Right atrium auricular region (tissue), 2 donors: Measurements from ENCODE around the gene LRIG1. TPM values are rescaled to one million over a fixed set of nuclear protein-coding genes. Genes with fewer than 3 reads are reported as not detected.

ENCODE experiments used
- DNase-seq: peaks from one replicate; pipeline ENCODE4 v3.0.0-alpha.2; 2019; ENCODE audit warnings: low spot score
- H3K27ac ChIP-seq, 2 donors: fragments of 200-600 bp; sonication (generic); 1 replicate in 1 of 2; 2 replicates in 1 of 2; pipeline ENCODE4 v1.5.1; 2016 to 2019
- H3K27me3 ChIP-seq, 2 donors: fragments of 200-600 bp; sonication (generic); one replicate each; pipeline versions ENCODE4 v1.5.1 to v1.6.0; 2017 to 2019
- H3K36me3 ChIP-seq: fragments of 200-600 bp; sonication (generic); one replicate; pipeline ENCODE4 v1.5.1; 2016
- H3K4me1 ChIP-seq, 2 donors: fragments of 200-600 bp; sonication (generic); one replicate each; pipeline versions ENCODE4 v1.5.1 to v1.6.0; 2017 to 2019
- H3K4me3 ChIP-seq, 2 donors: fragments of 200-600 bp; sonication (generic); 1 replicate in 1 of 2; 2 replicates in 1 of 2; pipeline ENCODE4 v1.5.1; 2017 to 2019; ENCODE audit warnings: mild to moderate bottlenecking in 1 of 2, moderate library complexity in 1 of 2
- H3K9me3 ChIP-seq, 2 donors: fragments of 200-600 bp; sonication (generic); one replicate each; pipeline ENCODE4 v1.5.1; 2019
- CTCF ChIP-seq, 2 donors: fragments of 200-600 bp; sonication (generic); IDR thresholded peaks; one replicate each; pipeline ENCODE4 v1.5.1; 2019; ENCODE audit warnings: antibody characterized with exemption in 2 of 2
- total RNA-seq, 2 donors: library from RNA; depleted of rRNA; stranded (reverse); fragments of >200 nt; gene quantifications; one replicate each; pipeline ENCODE4 v1.1.0, GENCODE V29; 2016

LRIG1 gene
- total RNA-seq, 2 donors from 2014 or later = 147 to 179 TPM

DNA sequence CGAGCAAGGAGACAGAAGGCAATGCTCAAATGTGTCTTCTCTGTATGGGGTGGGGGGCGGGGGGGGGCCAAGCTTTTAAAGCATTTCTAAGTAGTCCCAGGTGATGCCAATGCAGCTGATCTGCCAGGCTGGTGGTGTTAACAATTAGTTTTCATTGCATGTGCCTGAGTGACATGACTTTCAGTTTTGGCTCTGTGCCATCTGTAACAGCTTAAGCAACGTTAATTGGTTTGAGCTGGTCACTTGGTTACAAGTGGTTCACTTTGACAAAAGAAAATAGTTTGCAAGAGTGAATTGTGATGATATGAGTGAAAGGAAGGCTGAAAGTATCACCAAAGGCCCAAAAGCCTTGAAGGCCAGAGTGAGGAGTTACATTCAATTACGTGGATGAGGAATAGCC, 26.4 kb upstream of the LRIG1 start:
- H3K4me3 ChIP-seq = no peak overlapping the region
- no peaks in the 10 kb centered on the region for H3K9me3 ChIP-seq
- H3K4me1 ChIP-seq = no peaks in the 10 kb centered on the region
- no peaks in the 10 kb centered on the region for H3K36me3 ChIP-seq
- no peak overlapping the region for H3K27ac ChIP-seq
- H3K27me3 ChIP-seq = no peaks in the 10 kb centered on the region
- no peak for TF ChIP-seq CTCF (IDR thresholded peaks at IDR 0.05)
- no peak for DNase-seq

DNA sequence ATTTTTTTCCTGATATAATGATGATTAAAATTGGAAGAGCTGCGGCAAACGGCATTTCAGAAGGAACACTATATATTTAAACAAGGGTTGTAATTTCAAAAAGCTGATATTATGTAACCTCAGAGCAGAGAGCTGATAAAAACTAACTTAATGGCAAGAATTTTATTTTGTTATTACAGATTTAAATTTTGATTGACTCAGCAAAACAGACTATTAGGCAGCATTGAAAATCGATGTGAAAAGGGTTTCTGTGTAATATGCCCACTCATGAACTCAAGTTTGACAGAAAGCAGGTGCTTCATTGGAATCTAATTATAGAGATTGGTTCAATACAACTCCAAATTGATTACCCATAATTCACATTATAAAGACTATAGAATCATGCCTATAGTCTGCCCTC, 24.9 kb upstream of the LRIG1 start:
- no peaks in the 10 kb centered on the region for H3K36me3 ChIP-seq
- H3K4me1 ChIP-seq = no peaks in the 10 kb centered on the region
- H3K9me3 ChIP-seq = no peaks in the 10 kb centered on the region
- H3K27me3 ChIP-seq = no peaks in the 10 kb centered on the region
- no peak for TF ChIP-seq CTCF (IDR thresholded peaks at IDR 0.05)
- H3K27ac ChIP-seq = no peak overlapping the region
- DNase-seq = no peak
- no peak overlapping the region for H3K4me3 ChIP-seq

GRCh38 chr3:66520724-66521123, 19.9 kb upstream of the LRIG1 start:
- Histone ChIP-seq H3K4me1 (no peaks in the 10 kb centered on the region), H3K27me3 (no peaks in the 10 kb centered on the region), H3K36me3 (no peaks in the 10 kb centered on the region), H3K27ac (no peak overlapping the region), H3K9me3 (no peaks in the 10 kb centered on the region), H3K4me3 (no peak overlapping the region)
- no peak for TF ChIP-seq CTCF (IDR thresholded peaks at IDR 0.05)
- no peak for DNase-seq

GRCh38 chr3:66518644-66519043, 17.8 kb upstream of the LRIG1 start:
- no peaks in the 10 kb centered on the region for H3K36me3 ChIP-seq
- H3K27me3 ChIP-seq = no peaks in the 10 kb centered on the region
- no peak overlapping the region for H3K4me3 ChIP-seq
- no peak overlapping the region for H3K27ac ChIP-seq
- no peak for DNase-seq
- no peaks in the 10 kb centered on the region for H3K9me3 ChIP-seq
- TF ChIP-seq CTCF (IDR thresholded peaks at IDR 0.05) = no peak
- H3K4me1 ChIP-seq = no peaks in the 10 kb centered on the region

GRCh38 chr3:66518126-66518525, 17.3 kb upstream of the LRIG1 start:
- Histone ChIP-seq H3K4me3 (no peak overlapping the region), H3K9me3 (no peaks in the 10 kb centered on the region), H3K27ac (no peak overlapping the region), H3K4me1 (no peaks in the 10 kb centered on the region), H3K36me3 (no peaks in the 10 kb centered on the region), H3K27me3 (no peaks in the 10 kb centered on the region)
- no peak for DNase-seq
- no peak for TF ChIP-seq CTCF (IDR thresholded peaks at IDR 0.05)

DNA sequence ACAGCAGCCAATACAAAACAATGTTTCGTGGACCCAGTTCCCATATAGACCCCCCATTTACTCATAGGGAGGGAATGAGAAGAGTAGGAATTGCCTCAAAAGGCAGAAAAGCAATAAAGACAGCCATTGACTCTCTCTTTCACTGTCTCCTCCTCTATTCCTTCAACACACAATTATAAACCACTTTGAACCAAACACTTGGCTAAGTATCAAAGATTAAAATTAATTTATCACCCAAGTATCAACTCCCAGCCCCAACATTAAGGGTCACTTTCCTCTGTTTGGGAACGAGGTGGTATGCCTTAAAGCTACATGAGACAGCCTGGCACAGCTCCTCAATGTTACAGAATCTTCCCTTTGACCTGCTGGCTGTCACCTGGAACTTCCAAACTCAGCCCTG, 16.4 kb upstream of the LRIG1 start:
- no peaks in the 10 kb centered on the region for H3K27me3 ChIP-seq
- no peak for DNase-seq
- no peak for TF ChIP-seq CTCF (IDR thresholded peaks at IDR 0.05)

More for the DNA sequence above, 16.4 kb upstream of the LRIG1 start:
- Histone ChIP-seq H3K4me1 (no peaks in the 10 kb centered on the region), H3K27ac (no peak overlapping the region), H3K4me3 (no peak overlapping the region), H3K9me3 (no peaks in the 10 kb centered on the region), H3K36me3 (no peaks in the 10 kb centered on the region)
